PC-9 (cell line): ENCODE results near the gene CLEC18B. TPM values are rescaled to one million over a fixed set of nuclear protein-coding genes. Genes with fewer than 3 reads are reported as not detected.
A peak's percentile ranks its signal among the peaks of the same experiment; 100 is the strongest.
"Not testable (repeated sequence)": the region's sequence is repeated elsewhere in the genome, so short reads cannot be mapped to it uniquely, and the experiment has no call there.

Experiments used
- Bru-seq: library from RNA; stranded (reverse); fragments of 400-500 nt; gene quantifications from one replicate; lab custom pipeline; 2021; lab: Mats Ljungman, UMichigan
- BruChase-seq, 2 experiments: library from RNA; stranded (reverse); fragments of 400-500 nt; gene quantifications; one replicate each; lab custom pipeline; 2021; lab: Mats Ljungman, UMichigan
- BruUV-seq: library from RNA; stranded (reverse); fragments of 400-500 nt; replicated peaks from 2 replicates; lab custom pipeline; 2021; lab: Mats Ljungman, UMichigan
- CTCF ChIA-PET: fragments of 300-600 bp; sonication (Branson Sonifier 250); formaldehyde crosslinking; loops from one replicate; lab custom pipeline; 2022; ENCODE audit warnings: antibody characterized with exemption; lab: Charles Lee
- POLR2A ChIA-PET: fragments of 300-600 bp; sonication (Branson Sonifier 250); formaldehyde crosslinking; loops from one replicate; lab custom pipeline; 2022; ENCODE audit warnings: antibody characterized with exemption; ENCODE audit not compliant: unreplicated experiment; lab: Charles Lee
- DNase-seq, 2 experiments: peaks; one replicate each; pipeline versions ENCODE4 v3.0.0 to v3.0.0-alpha.2; 2015 to 2022; ENCODE audit warnings: mixed read lengths in 1 of 2
- H2AFZ ChIP-seq: fragments of 200-600 bp; sonication (generic); 2 replicates; pipeline ENCODE4 v1.8.1; 2017; ENCODE audit warnings: antibody characterized with exemption
- H3F3A ChIP-seq: fragments of 200-600 bp; sonication (generic); 2 replicates; pipeline ENCODE4 v1.8.1; 2017; ENCODE audit warnings: antibody characterized with exemption, mild to moderate bottlenecking, low read depth; ENCODE audit not compliant: insufficient read depth
- H3K27ac ChIP-seq: fragments of 200-600 bp; sonication (generic); 2 replicates; pipeline ENCODE4 v1.6.1; 2016; ENCODE audit warnings: mixed run types
- H3K27me3 ChIP-seq: fragments of 200-600 bp; sonication (generic); 2 replicates; pipeline ENCODE4 v1.6.1; 2016; ENCODE audit warnings: low read depth, mixed run types; ENCODE audit not compliant: insufficient read depth
- H3K36me3 ChIP-seq: fragments of 200-600 bp; sonication (generic); 2 replicates; pipeline ENCODE4 v1.6.1; 2016; ENCODE audit warnings: low read depth, mixed run types
- H3K4me1 ChIP-seq: fragments of 200-600 bp; sonication (generic); replicated peaks from 2 replicates; pipeline ENCODE4 v1.6.1; 2016; ENCODE audit warnings: mixed run types; ENCODE audit not compliant: insufficient read depth
- H3K4me2 ChIP-seq: fragments of 200-600 bp; sonication (generic); 2 replicates; pipeline ENCODE4 v1.6.1; 2017; ENCODE audit warnings: mixed run types
- H3K4me3 ChIP-seq: fragments of 200-600 bp; sonication (generic); 2 replicates; pipeline ENCODE4 v1.6.1; 2016; ENCODE audit warnings: mixed run types
- H3K79me2 ChIP-seq: fragments of 200-600 bp; sonication (generic); 2 replicates; pipeline ENCODE4 v1.6.1; 2017; ENCODE audit warnings: low read depth, mixed run types
- H3K9me2 ChIP-seq: fragments of 200-600 bp; sonication (generic); 2 replicates; pipeline ENCODE4 v1.8.1; 2017; ENCODE audit warnings: mild to moderate bottlenecking; ENCODE audit not compliant: insufficient read depth
- H3K9me3 ChIP-seq: fragments of 200-600 bp; sonication (generic); 2 replicates; pipeline ENCODE4 v1.8.1; 2016; ENCODE audit warnings: low read depth; ENCODE audit not compliant: insufficient read depth
- H4K20me1 ChIP-seq: fragments of 200-600 bp; sonication (generic); 2 replicates; pipeline ENCODE4 v1.8.1; 2017; ENCODE audit not compliant: insufficient read depth
- CTCF ChIP-seq: fragments of 200-600 bp; sonication (generic); conservative IDR thresholded peaks from 2 replicates; pipeline ENCODE4 v1.6.1; 2017; ENCODE audit warnings: mixed run types, antibody characterized with exemption, mild to moderate bottlenecking, moderate library complexity
- EZH2 ChIP-seq: fragments of 200-600 bp; sonication (generic); IDR thresholded peaks from 2 replicates; pipeline ENCODE4 v1.8.0; 2017; ENCODE audit warnings: antibody characterized with exemption, low read depth
- intact Hi-C: fragments of 100-400 bp; cut with micrococcal nuclease; formaldehyde crosslinking; loops from one replicate; pipeline ENCODE4 v1.10.0; 2022; ENCODE audit not compliant: unreplicated experiment
- long read RNA-seq: library from polyadenylated mRNA; stranded (forward); transcript quantifications from one replicate; pipeline ENCODE4 v2.0.0, GENCODE V29; 2022
- total RNA-seq: library from RNA; stranded (reverse); gene quantifications from 2 replicates; pipeline ENCODE4 v1.2.3, GENCODE V29; 2021

Gene CLEC18B
- 0.58 and 2.2 TPM in 2 replicates for total RNA-seq
- Bru-seq, nascent RNA: percentile 26 among the genes with signal in this experiment
- BruChase-seq, experiment 1, labeled RNA remaining after a 2-hour chase: percentile 39 among the genes with signal in this experiment
- BruChase-seq, experiment 2, labeled RNA remaining after a 6-hour chase: percentile 49 among the genes with signal in this experiment
- long read RNA-seq, partial matches to known transcripts: 1 of 1 reads
- long read RNA-seq, other reads (novel, unspliced or antisense): 0 of 1 reads

- H2AFZ ChIP-seq, BruUV-seq, H3K4me1 ChIP-seq, POLR2A ChIA-PET, H4K20me1 ChIP-seq, H3K27me3 ChIP-seq, H3F3A ChIP-seq, H3K4me3 ChIP-seq, H3K79me2 ChIP-seq, DNase-seq, H3K36me3 ChIP-seq, H3K27ac ChIP-seq, H3K9me3 ChIP-seq, H3K4me2 ChIP-seq, intact Hi-C loops, H3K9me2 ChIP-seq, CTCF ChIA-PET: not testable (repeated sequence)
These were observed at the start of gene CLEC18B for GRCh38 chr16:74420612-74421481. Gene CLEC18B (minus strand): TSS chr16:74421478. CDS start chr16:74421270, 208 bp downstream.

- BruUV-seq: no TSS peak
- no peak overlapping the region for H3K4me3 ChIP-seq
- intact Hi-C loops: no loop called here
- H3K4me1 ChIP-seq: no peaks in the 10 kb centered on the region
- no peaks in the 10 kb centered on the region for H4K20me1 ChIP-seq
- peaks cover 11% of the 10 kb centered on the region; the same call in 1 of the 2 replicates for H3K36me3 ChIP-seq
- H3K9me3 ChIP-seq: no peaks in the 10 kb centered on the region
- H3K79me2 ChIP-seq: no peaks in the 10 kb centered on the region
- no peaks in the 10 kb centered on the region for H3K9me2 ChIP-seq
- ChIA-PET CTCF (no interaction called here), POLR2A (no interaction called here)
- H3K27ac ChIP-seq: no peak overlapping the region
- TF ChIP-seq EZH2: no peak
- no peak for TF ChIP-seq CTCF
- DNase-seq: no peak
- no peak overlapping the region for H2AFZ ChIP-seq
- H3F3A ChIP-seq: no peaks in the 10 kb centered on the region
- H3K4me2 ChIP-seq: no peak overlapping the region
- H3K27me3 ChIP-seq: no peaks in the 10 kb centered on the region
These were observed 48.7 kb upstream of the CLEC18B start for GRCh38 chr16:74469946-74470478.

- DNase-seq: no peak
- no TSS peak for BruUV-seq
- CTCF ChIA-PET: no interaction called here
- Histone ChIP-seq H3K9me3 (no peaks in the 10 kb centered on the region), H2AFZ (no peak overlapping the region), H3K9me2 (no peaks in the 10 kb centered on the region), H3K4me2 (no peak overlapping the region), H3K27ac (no peak overlapping the region), H4K20me1 (no peaks in the 10 kb centered on the region), H3K4me1 (no peaks in the 10 kb centered on the region), H3K79me2 (no peaks in the 10 kb centered on the region), H3K36me3 (0 out of 2 replicates have a peak, but pooled peaks cover 11% of the 10 kb centered on the region), H3F3A (no peaks in the 10 kb centered on the region), H3K27me3 (no peaks in the 10 kb centered on the region), H3K4me3 (no peak overlapping the region)
- TF ChIP-seq EZH2: no peak
- TF ChIP-seq CTCF: no peak
- POLR2A ChIA-PET: no interaction called here
- intact Hi-C loops: no loop called here
These were observed 47.7 kb upstream of the CLEC18B start for GRCh38 chr16:74468807-74469525.
